HS-27A (cell line): ENCODE measurements around the gene CCR5AS.

Experiments
- DNase-seq: peaks from one replicate; pipeline ENCODE4 v3.0.0-alpha.2; 2012; ENCODE audit warnings: low read depth, missing footprints

CCR5AS gene

DNA sequence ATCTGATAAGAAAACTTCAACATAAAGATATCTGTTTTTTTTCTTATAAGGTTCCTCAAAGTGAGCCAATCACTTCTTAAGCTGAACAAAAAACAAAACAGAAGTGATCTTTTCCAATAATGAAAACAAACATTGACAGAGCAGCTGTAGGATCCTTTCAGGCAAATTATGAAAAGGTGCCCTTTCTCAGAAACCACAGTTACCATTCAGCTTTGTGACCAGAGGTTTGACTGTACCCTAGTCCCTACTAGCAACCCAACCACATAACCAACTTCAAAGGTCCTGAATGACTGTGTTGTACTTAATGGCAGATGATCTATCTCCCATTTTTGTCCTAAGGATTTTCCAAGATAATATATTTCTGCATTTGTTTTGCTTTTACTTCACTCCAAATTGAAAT, 92.3 kb downstream of the CCR5AS start:
- no peak for DNase-seq
